GM21786 (cell line): ENCODE data around the gene CPT1A.

Experiments used
- ATAC-seq: cut with Tn5 transposase; IDR thresholded peaks from one replicate; pipeline ENCODE4 v1.9.1; 2021; ENCODE audit not compliant: unreplicated experiment

The CPT1A gene

DNA sequence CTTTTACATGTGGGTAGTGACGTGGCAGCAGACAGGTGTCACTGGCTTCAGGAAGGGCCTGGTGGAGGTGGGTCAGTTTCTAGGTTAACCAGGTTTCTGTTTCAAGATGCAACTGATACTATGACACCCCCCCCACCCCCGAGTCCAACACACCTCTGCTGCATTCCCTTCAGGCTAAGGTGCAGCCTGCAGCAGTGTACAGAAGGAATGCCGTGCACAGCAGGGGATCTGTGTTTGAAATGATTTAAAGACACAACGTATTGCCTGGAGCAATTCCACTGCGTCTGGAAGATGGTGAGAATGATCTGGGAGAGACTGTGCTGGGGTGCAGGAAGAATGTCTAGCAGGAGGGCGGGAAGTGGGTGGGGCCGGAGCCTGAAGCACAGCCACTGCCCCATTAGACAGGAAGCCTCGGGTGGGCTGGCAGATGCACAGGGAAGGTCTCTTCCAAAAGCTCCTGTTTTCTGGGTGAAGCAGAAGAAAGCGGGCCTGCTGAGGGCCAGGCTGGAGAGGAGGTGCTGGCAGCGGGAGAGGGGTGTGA lies 78.5 kb downstream of the CPT1A start:
- no peak for ATAC-seq

GRCh38 chr11:68762481-68762880 lies 79.2 kb downstream of the CPT1A start:
- no peak for ATAC-seq

GRCh38 chr11:68761801-68762200 lies 79.9 kb downstream of the CPT1A start:
- no peak for ATAC-seq

DNA sequence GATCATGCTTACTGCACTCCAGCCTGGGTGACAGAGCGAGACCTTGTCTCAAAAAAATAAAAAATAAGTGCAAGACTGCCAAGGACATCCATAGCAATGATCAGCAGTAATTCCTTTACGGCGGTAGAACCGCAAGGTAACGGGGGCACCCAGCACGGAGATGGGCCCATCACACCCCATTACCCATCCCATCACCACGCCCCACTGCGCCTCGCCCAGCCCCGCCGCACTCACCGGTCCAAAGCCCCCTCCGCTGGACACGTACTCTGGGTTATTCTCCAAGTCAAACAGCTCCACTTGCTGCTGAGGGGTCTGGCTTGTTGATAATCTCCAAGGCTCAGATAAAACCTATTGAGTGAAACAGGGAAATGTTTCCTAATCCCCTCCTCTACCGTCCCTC lies 81.7 kb downstream of the CPT1A start:
- no peak for ATAC-seq

DNA sequence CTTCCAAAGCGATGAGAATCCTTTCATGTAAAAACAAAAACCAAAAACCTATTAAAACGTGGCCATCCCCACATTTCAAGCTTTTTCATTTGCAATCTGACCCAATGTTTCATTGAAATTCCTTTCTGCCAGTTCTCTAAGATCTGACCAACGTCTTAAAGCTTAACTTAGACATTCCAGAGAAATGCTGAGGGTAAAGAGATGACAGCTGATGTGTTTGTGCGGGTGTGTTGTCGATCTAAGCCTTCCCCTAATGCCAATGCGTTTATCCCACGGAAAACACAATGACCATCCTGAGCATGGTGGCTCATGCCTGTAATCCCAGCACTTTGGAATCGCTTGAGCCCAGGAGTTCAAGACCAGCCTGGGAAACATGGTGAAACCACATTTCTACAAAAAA lies 84.0 kb downstream of the CPT1A start:
- no peak for ATAC-seq

GRCh38 chr11:68756171-68756766 lies 85.4 kb downstream of the CPT1A start:
- ATAC-seq: no peak

DNA sequence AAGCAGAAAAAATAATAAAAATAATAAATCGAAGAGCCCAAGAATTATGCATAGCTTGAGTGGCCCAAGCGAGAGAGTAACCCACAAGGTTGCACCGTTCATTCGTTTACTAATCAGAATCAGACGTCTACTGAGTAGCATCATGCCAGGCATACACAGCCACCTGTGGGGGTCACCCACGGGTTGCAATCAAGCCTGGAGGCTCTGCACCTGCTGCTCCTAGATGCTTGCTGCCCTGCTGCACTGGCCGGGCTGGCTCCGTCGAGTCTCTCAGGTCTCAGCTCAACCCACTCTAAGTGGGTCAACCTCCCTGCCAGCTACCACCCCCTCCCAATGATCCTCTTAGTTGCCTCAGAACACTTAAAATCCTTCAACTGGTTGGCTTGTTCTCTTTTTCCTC lies 88.4 kb downstream of the CPT1A start:
- no peak for ATAC-seq

DNA sequence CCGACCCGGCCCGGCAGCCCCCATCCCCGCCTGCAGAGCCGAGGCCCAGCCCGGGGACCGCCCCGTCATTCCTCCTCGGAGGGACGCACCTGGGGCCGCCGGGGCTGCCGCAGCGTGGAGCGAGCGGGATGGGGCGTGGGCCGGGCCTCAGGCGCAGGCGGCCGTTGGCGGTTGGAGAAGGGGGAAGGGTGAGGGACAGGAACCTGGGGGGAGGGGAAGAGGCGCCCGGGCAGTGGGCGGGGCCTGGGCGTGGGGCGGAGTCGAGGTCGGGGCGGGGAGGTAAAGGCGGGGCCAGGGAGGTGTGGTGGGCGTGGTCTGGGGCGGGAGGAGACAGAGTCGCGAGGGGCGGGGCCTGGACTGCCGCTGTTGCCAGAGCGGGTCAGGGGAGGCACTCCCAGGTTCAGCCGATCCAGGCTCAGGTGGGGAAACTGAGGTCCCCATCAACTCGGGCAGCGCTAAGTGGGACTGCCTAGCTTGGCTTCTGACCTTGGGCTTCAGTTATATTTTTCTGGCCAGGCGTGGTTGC lies 90.3 kb downstream of the CPT1A start, which contains the start of gene TESMIN:
TESMIN (minus strand) TSS at position 190 of the 526 bp plus-strand sequence. CDS start 860 bp downstream, outside the sequence.
- ATAC-seq: no peak

- ATAC-seq: no peak
Observed at GRCh38 chr11:68751004-68751325, 90.8 kb downstream of the CPT1A start.

GRCh38 chr11:68750195-68751003 lies 91.3 kb downstream of the CPT1A start:
- no peak for ATAC-seq

DNA sequence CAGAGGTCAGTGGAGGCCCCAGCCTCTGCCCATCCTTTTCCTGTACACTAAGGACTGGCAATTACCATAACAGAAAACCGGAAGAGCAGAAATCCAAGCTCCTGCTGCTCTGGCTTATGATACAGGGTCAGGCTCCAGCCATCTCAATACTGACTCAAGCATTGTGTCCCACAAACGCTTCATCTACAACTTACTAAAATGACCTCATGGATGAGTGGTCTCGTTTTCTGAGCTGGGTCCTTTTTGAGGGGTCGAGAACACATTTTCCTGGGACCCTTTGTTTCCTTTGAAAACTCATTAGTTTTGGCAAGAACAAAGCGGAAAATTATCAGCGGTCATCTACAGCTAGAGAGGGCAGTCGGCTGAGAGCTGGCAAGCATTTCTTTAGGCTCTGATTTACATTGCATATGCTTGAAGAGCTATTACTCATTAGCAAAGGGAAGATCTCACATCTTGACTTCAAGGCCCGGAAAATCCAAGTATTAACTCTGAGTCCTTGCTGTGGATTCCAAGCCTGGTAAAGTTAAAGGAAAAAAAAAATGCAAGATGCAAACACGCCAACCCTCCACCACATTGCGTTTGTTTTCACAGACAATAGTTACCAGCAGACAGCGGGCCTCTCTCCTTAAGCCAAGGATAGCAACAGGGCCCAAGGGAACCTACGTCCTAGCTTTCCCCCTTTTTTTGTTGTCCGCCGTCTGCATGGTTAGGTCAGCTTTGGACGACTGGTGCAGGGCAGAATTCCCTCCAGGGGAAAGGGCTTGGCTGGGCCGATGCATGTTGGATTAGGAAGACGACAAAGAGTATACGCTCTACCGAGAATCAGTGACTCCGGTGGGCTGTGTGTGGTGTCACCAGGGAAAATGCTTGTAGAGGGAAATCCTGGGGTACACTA lies 92.2 kb downstream of the CPT1A start:
- ATAC-seq: no peak

- ATAC-seq: no peak
Observed at GRCh38 chr11:68748061-68748460, 93.7 kb downstream of the CPT1A start.

DNA sequence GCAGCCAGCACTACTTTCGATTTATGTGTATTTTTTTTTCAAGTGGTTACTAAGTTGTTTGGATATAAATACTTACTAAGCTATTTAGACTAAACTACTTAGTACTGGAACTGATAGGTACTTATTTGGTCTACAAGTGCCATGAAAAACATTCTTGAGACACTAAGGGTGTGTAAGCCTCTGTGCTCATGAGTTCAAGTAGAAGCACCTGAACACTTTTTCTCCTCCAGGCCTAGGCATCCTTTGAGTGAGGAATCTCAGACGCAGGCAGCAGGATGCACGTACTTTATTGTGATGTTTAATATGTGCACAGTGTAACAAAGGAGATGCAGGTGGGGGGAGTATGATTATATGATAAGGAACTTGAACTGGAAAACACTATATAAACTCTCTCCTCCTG lies 98.2 kb downstream of the CPT1A start:
- ATAC-seq: no peak

- no peak for ATAC-seq
Observed at GRCh38 chr11:68741463-68741862, 100.3 kb downstream of the CPT1A start.

GRCh38 chr11:68735646-68736045 lies 106.1 kb downstream of the CPT1A start:
- ATAC-seq: no peak

GRCh38 chr11:68735125-68735524 lies 106.6 kb downstream of the CPT1A start:
- no peak for ATAC-seq

- ATAC-seq: no peak
Observed at GRCh38 chr11:68734111-68734510, 107.6 kb downstream of the CPT1A start.

GRCh38 chr11:68727783-68728182 lies 113.9 kb downstream of the CPT1A start:
- ATAC-seq: no peak

DNA sequence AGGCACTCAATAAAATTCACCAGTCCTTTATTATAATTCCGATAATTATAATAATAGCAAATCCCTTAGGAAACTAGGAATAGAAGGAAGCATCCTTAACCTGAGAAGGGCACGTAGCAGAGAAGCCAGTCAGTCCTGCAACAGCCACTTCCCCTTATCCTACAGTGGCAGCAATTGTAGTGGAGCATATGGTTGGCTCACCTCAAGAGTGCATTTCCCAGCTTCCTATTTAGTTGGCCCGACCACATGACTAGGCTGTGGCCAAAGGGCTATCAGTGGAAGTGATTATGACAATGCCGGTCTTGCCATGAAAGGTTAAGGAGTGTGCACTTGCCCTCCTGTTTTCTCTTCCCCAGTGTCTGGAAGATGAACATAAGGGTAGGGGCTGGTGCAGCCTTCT lies 117.4 kb downstream of the CPT1A start:
- ATAC-seq: no peak

DNA sequence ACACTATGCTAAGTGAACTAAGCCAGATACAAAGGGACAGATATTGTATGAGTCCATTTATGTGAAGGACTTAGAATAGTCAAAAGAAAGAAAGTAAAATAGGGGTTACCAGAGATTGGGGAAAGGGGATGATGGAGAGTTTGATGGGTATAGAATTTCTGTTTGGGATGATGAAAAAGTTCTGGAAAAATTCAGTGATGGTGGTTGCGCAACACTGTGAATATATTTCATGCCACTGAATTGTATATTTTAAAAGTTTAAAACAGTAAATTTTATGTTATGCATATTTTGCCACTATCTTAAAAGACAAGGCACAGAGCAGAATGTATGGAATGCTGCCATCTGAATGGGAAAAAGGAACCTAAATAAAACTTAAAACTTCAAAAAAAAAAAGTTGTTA lies 119.6 kb downstream of the CPT1A start:
- no peak for ATAC-seq

- ATAC-seq: no peak
Observed at GRCh38 chr11:68721075-68721474, 120.6 kb downstream of the CPT1A start.
